Keratinocyte (primary cell): ENCODE data around the gene LCORL.

Source experiments
- CTCF ChIP-seq, 3 experiments: IDR thresholded peaks in 1 of 3; conservative IDR thresholded peaks in 1 of 3; optimal IDR thresholded peaks in 1 of 3; 2 replicates in 2 of 3; 3 replicates in 1 of 3; pipeline versions ENCODE3 to v1.5.1; 2011; ENCODE audit warnings: low read length in 3 of 3, mild to moderate bottlenecking in 3 of 3, moderate library complexity in 2 of 3, control low read depth in 1 of 3, inconsistent platforms in 1 of 3; ENCODE audit not compliant: insufficient read depth in 2 of 3; ENCODE audit errors: extremely low read depth in 1 of 3
- EZH2 ChIP-seq: IDR thresholded peaks from one replicate; pipeline ENCODE4 v1.6.1; 2012; ENCODE audit warnings: inconsistent platforms, mild to moderate bottlenecking, low read length, moderate library complexity

GRCh38 chr4:17932041-17932440 lies 89.5 kb downstream of the LCORL start:
- TF ChIP-seq EZH2 (no peak), CTCF (optimal IDR thresholded peaks at IDR 0.05 in 1 of 3, IDR thresholded peaks at IDR 0.05 in 1 of 3, conservative IDR thresholded peaks at IDR 0.05 in 1 of 3; ENCODE audit: extremely low read depth in 1 of 3, insufficient read depth in 2 of 3, low read length in 3 of 3) (no peak)
